ENCODE data around the gene EPHB1. TPM values are rescaled to one million over a fixed set of nuclear protein-coding genes. Genes with fewer than 3 reads are reported as not detected.

EPHB1 gene
- total RNA-seq, 4 donors from 2014 or later = 11.1 to 14.2 (median 13.0) TPM

DNA sequence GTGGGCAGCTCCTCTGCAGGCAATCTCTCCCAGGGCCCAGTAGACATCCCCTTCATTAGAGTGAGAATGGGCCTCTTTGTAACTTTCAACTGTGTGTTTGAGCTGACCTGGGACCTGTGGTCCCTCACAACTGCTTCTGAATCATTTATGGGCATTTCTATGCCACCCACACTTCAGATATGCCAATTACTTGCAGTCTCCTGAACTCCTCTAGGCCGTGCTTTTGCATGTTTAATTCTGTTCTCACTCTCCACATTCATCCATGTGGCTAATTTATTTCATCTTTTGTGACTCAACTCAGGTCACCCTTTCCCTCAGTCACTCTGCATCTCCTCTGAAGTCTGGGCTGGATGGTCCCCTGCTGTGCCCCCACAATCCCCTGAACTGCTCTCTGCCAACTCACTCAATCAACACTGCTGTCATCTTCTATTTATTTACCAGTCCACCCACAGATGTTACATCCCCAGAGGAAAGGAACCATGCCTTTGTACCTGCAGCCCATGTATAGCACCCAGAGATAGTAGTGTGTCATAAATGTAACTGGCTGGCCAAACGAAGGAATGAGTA, 364.7 kb downstream of the EPHB1 start:
- H3K4me3 ChIP-seq (ENCODE audit: low read depth, poor library complexity, severe bottlenecking) = no peak overlapping the region
- DNase-seq (ENCODE audit: low spot score in 2 of 2) = no peak
- intact Hi-C loops (cut with DNase I; ENCODE audit: low total_unique reads) = no loop called here
- TF ChIP-seq POLR2A (IDR thresholded peaks at IDR 0.05) = no peak
- TF ChIP-seq, protein P1, sequence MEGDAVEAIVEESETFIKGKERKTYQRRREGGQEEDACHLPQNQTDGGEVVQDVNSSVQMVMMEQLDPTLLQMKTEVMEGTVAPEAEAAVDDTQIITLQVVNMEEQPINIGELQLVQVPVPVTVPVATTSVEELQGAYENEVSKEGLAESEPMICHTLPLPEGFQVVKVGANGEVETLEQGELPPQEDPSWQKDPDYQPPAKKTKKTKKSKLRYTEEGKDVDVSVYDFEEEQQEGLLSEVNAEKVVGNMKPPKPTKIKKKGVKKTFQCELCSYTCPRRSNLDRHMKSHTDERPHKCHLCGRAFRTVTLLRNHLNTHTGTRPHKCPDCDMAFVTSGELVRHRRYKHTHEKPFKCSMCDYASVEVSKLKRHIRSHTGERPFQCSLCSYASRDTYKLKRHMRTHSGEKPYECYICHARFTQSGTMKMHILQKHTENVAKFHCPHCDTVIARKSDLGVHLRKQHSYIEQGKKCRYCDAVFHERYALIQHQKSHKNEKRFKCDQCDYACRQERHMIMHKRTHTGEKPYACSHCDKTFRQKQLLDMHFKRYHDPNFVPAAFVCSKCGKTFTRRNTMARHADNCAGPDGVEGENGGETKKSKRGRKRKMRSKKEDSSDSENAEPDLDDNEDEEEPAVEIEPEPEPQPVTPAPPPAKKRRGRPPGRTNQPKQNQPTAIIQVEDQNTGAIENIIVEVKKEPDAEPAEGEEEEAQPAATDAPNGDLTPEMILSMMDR (IDR thresholded peaks at IDR 0.05) = no peak
- 34 to 69% methylated on average over 2 of the region's 2 CpGs for WGBS, 2 donors

DNA sequence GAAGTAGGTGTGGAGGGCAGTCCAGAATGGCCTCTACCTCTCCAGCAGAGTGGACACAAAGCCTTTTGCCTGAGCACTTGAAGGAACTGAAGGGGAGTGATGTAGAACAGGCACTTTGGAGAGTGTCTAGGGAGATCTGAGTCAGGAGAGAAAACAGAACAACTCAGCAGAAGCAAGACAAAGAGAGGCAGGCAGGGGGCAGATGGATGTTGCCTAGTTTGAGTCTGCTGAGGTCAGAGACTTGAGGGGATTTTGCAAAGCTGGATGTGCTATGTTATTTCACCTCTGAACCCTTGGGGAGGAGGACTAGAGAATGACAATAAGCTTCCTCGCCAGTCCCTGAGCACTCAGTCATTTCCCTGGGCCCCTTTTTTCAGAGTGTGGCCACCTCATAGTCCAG, 366.4 kb downstream of the EPHB1 start:
- intact Hi-C loops (cut with DNase I; ENCODE audit: low total_unique reads) = no loop called here
- TF ChIP-seq, protein P1 (IDR thresholded peaks at IDR 0.05) = no peak
- TF ChIP-seq POLR2A (IDR thresholded peaks at IDR 0.05) = no peak
- DNase-seq (ENCODE audit: low spot score in 2 of 2) = no peak
- WGBS, 2 donors = 85 to 86% methylated on average over 1 of the region's 1 CpG
- no peak overlapping the region for H3K4me3 ChIP-seq (ENCODE audit: low read depth, poor library complexity, severe bottlenecking)

DNA sequence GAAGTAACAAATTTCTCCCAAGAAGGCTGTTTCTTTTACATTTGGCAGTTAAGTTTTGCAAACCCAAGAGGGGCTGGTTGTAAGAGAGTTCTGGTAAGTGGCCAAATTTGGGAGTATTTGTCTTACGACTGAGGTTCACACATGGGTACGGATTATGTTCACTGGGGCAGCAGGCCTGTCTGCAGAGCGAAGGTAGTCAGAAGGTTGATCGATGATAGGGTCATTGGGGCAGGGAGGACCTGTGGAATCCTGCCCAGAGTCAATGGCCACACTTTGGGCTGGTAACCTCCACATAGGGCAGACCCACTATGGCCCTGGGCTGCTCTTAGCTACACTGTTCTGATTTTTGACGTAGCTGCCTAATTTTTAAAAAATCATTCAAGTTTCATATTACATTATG, 368.6 kb downstream of the EPHB1 start:
- intact Hi-C loops (cut with DNase I; ENCODE audit: low total_unique reads) = no loop called here
- DNase-seq (ENCODE audit: low spot score in 2 of 2) = no peak
- TF ChIP-seq POLR2A (IDR thresholded peaks at IDR 0.05) = no peak
- TF ChIP-seq, protein P1 (IDR thresholded peaks at IDR 0.05) = no peak
- H3K4me3 ChIP-seq (ENCODE audit: low read depth, poor library complexity, severe bottlenecking) = no peak overlapping the region
- 93 to 95% methylated on average over 5 of the region's 5 CpGs for WGBS, 2 donors

DNA sequence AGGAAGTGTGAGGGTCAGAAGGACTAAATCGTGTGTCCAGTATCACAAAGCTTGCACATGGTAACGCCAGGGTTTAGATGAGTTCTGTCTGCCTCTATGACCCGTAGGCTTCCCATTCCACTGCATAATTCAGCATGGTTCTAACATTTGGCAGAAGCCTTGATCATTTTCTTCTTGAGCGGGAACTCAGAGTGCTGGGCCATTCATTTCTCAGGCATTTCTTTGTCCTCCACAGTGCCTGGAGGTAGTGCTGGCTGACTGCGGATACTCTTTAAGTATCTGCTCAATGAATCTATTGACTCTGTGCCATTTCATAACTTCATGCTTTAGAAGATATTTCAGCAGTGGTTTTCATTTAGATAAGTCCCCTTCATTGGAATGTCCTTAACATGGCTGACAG, 370.2 kb downstream of the EPHB1 start:
- 68 to 69% methylated on average over 5 of the region's 5 CpGs for WGBS, 2 donors
- intact Hi-C loops (cut with DNase I; ENCODE audit: low total_unique reads) = no loop called here
- no peak for DNase-seq (ENCODE audit: low spot score in 2 of 2)
- TF ChIP-seq, protein P1 (IDR thresholded peaks at IDR 0.05) = no peak
- TF ChIP-seq POLR2A (IDR thresholded peaks at IDR 0.05) = no peak
- no peak overlapping the region for H3K4me3 ChIP-seq (ENCODE audit: low read depth, poor library complexity, severe bottlenecking)

DNA sequence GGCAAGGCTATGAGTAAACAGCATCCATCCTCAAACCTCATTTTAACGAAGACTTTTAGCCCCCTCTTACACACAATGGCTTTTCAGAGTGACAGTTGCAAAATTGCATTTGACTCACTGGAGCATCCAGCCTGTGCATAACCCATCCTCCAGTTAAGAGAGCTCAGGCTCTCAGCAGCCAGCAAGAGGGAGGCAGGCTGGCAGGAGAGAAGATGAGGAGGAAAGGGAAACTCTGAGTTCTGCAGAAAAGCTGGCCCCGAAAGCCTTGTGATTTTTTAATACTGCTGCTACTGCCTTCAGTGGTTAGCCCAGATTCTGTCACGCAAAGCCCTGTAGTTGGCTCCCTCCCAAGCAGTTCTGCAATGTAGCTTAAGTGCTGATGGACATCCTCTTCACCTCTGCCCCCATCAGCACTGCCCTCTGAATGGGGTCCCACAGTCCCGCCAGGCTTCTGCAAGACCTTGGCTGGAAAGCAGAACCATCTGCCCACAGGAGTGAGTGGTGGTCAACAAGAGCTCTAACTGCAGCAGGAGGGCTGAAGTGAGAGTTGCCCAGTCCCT, 371.3 kb downstream of the EPHB1 start:
- DNase-seq (ENCODE audit: low spot score in 2 of 2) = no peak
- intact Hi-C loops (cut with DNase I; ENCODE audit: low total_unique reads) = no loop called here
- H3K4me3 ChIP-seq (ENCODE audit: low read depth, poor library complexity, severe bottlenecking) = no peak overlapping the region
- TF ChIP-seq, protein P1 (IDR thresholded peaks at IDR 0.05) = no peak
- TF ChIP-seq POLR2A (IDR thresholded peaks at IDR 0.05) = no peak
- WGBS, 2 donors = 62 to 92% methylated on average over 4 of the region's 4 CpGs

DNA sequence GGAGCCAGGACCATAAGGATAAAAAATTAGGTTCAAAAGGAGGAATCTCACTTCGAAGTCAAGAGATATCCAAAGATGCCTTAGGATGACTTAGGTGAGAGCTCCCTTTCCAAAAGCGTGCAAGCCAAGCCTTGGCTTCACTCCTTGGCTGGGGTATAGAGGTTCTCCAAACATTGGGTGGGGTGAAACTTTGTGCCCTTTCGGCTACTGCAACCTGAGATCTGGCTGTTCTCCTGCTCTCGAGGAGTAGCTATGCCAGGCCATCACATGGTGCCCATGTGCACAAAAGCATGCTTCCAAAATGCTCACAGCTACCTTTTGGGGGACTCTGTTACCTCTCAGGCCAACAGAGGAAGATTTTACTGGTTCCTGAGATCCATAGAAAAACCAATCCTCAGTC, 373.8 kb downstream of the EPHB1 start:
- TF ChIP-seq, protein P1 (IDR thresholded peaks at IDR 0.05) = no peak
- no peak for TF ChIP-seq POLR2A (IDR thresholded peaks at IDR 0.05)
- no peak for DNase-seq (ENCODE audit: low spot score in 2 of 2)
- no peak overlapping the region for H3K4me3 ChIP-seq (ENCODE audit: low read depth, poor library complexity, severe bottlenecking)
- WGBS, 2 donors = 80 to 85% methylated on average over 4 of the region's 4 CpGs
- intact Hi-C loops (cut with DNase I; ENCODE audit: low total_unique reads) = no loop called here
